Hindlimb muscle (tissue), 1 donor: ENCODE results near the gene BTBD9. TPM values are rescaled to one million over a fixed set of nuclear protein-coding genes. Genes with fewer than 3 reads are reported as not detected.
A peak's percentile ranks its signal among the peaks of the same experiment; 100 is the strongest.

Source experiments
- DNase-seq: peaks from one replicate; pipeline ENCODE4 v3.0.0-alpha.2; 2013
- polyA plus RNA-seq: library from polyadenylated mRNA; unstranded; fragments of 120-200 nt; gene quantifications from one replicate; pipeline ENCODE4 v1.2.1, GENCODE V29; 2013; ENCODE audit not compliant: insufficient read length

The BTBD9 gene
- polyA plus RNA-seq, 1 donor = 8.1 TPM

GRCh38 chr6:38423746-38424145 is 216.0 kb downstream of the BTBD9 start:
- DNase-seq = no peak

- DNase-seq = no peak
These were observed 219.5 kb downstream of the BTBD9 start for GRCh38 chr6:38420207-38420606.

GRCh38 chr6:38417521-38417920 is 222.2 kb downstream of the BTBD9 start:
- no peak for DNase-seq

DNA sequence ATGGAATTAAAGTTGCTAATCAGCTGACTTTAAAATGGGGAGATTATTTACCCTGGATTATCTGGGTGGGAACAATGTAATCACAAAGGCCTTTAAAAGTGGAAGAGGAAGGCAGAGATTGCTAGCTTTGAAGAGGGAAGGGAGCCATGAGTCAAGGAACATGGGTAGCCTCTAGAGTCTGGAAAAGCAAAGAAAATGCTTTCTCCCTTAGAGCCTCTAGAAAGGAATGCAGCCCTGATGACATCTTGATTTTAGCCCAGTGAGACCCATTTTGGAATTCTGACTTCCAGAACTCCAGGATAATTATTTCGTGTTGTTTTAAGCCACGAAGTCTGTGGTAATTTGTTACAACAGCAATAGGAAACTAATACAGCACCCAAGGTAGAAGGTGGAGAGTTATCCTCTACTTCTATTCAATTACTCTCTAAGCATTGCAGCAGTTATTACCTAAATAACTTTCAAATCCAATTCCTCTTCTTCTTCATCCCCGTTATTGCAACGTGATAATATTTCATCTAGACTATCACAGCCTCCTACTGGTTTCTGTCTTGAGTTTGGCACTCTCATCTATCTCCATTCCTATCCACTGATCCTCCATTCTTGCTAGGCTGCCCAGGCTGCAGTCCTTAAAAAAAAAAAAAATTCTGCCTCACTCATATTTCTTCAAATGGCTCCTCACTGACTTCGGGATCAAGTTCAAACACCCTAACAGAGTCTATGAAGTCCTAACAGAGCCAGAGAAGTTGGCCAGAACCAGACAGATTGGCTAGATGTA is 224.3 kb downstream of the BTBD9 start:
- DNase-seq = no peak

- DNase-seq = no peak
These were observed 226.5 kb downstream of the BTBD9 start for GRCh38 chr6:38413102-38413800.

DNA sequence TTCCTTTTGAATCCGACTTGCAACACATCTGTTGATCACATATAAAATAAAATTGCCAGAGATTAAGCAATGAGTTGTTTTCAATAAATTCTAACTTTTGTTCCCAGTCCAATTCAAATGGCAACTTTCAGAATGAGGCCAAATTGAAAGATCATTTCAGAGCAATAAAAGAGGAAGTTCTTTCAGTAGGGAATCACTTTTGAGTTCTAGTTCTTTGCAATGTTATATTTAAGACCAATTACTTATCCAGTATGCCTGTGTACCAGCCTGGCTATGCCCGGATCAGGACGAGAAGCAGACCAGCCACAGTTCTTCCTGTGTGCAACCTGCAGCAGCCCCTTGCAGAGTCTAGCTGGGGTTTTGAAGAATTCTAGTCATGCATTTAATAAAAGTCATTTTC is 232.5 kb downstream of the BTBD9 start:
- no peak for DNase-seq

- no peak for DNase-seq
These were observed 233.6 kb downstream of the BTBD9 start for GRCh38 chr6:38406096-38406495.

- no peak for DNase-seq
These were observed 234.7 kb downstream of the BTBD9 start for GRCh38 chr6:38404900-38405556.

DNA sequence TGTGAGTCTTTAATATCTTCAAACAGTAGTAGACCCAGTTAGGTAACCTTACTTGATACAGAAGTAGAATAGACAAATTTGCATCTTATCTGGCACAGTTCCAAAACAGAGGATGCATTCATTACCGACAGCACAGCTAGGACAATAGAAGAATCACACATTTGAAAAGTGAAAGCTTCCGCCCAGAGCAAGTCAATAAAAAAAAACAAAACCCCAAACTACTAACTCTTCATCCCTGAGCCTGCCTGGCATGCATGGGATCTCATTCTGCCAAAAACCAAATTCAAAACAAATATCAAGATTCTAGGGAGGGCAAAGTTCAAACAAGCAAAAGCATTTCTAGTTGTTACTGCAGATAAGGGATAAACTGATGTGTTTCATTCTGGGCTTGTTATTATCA is 235.4 kb downstream of the BTBD9 start:
- no peak for DNase-seq

DNA sequence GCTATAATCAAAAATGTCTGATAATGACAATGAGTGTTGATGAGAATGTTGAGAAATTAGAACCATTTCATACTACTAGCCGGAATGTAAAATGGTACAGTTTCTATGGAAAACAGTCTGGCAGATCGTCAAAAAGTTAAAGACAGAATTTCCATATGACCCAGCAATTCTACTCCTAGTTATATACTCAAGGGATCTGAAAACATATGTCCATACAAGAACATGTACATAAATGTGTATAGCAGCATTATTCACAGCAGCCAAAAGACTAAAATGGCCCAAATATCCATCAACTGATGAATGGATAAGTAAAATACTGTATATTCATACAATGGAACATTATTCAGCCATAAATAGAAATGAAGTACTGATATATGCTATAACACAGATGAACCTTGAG is 236.2 kb downstream of the BTBD9 start:
- DNase-seq = no peak

DNA sequence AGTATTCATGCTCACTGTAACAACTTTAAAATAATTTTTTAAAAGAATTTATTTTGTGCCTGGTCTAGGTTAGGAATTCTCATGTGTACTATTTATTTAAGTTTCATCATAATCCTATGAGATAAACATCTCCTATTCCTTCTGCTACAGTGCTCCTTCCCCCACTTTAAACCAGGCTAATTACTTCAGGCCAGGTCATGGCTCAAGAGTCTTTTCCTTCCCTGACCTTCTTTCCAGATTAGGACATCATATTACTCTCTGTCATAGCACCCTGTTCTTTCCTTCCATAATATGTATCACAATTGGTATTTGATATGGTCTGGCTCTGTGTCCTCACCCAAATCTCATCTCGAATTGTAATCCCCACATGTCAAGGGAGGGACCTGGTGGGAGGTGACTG is 239.0 kb downstream of the BTBD9 start:
- no peak for DNase-seq

DNA sequence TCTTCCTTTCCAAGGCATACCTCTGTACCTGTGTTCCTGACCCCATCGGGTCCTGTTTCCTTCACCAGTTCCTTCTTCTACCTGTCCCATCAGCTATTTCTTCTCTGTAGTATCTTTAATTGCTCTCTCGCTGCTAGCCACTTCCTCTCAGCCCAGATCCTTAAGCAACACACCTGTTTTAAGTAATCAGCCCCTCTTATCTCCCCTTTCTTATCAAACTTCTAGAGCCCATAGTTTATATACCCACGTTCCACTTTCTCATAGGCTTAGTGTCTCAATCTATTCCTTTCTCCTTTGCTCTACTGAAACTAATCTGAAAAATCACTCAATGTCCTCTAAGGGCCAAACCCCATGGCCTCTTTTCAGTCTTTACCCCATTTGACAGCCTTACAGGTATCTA is 239.6 kb downstream of the BTBD9 start:
- DNase-seq = no peak

DNA sequence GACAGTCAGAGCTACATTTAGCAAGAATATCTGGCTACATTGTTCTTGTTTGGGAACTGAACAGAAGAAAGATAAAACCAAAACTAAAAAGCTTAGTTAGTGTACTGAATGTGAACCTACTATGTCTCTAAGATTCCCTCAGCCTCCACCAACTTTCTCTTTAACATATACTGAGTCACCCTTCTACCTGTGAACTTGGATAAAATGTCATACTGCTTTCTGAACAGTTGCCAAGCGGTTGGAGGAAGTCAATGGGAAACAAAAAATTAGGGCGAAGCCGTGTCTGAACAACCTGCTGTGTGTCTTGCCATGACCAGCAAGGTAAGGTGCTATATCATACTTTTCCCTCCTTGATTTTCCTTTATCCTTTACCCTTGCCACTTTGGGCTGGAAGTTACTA is 243.5 kb downstream of the BTBD9 start:
- DNase-seq = no peak

DNA sequence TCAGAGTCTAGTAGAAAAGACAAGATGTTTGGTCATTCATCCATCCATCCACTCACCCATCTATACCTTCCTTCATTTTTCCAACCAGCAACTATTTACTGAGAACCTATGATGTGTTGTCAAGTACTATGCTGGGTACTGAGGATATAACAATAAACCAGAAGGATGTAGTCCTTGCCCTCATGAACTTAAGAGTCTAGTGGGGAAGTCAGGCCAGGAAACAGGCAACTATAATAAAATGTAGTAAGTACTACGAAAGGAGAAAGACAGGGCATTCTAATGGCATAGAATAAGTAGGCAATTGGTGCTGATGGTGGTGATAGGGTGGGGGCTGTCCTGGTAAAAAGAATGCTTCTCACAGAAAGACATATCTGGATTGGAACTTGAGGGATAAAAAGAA is 245.7 kb downstream of the BTBD9 start:
- no peak for DNase-seq

DNA sequence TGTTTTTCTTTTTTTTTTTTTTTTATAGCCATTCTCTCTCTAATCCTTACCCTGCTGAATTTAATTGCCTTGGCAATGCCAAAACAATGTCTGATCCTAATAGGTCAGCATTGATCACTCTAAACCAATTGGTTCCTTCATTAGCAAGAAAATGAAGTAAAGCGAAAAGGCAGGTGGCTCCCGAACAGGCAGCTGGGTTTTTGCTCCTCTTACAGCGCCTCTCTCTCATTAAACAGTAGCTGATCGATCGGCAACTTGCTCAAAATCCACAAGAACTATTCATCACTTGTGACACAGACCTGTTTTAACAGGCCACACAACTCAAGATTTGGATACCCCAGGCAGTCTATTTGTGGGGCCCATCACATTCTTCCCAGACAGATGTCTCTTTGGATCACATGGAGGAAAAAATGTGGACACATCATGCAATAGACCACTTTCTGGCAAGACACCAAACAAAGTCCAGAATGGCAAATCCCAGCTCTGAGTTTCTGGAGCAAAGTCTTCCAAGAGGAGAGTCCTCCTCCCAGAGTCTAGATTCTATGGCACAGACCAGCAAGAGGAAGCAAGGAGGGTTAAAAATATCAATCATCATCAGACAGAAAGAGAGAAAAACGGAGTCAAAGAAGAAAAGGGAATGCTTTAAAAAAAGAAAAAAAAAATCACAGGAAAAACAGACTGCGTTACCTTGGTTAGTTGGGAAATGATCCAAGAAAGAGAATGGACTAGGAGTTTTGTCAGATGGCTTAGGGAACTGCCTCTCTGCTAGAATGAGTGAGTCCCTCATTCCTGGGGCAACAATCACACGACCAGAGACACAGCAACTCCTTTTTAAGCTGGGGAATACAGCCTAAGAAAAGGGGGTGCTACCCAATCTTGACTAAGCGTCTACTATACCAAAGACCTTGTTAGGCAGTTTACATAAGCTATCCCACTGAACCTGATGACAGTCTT is 247.8 kb downstream of the BTBD9 start:
- no peak for DNase-seq

DNA sequence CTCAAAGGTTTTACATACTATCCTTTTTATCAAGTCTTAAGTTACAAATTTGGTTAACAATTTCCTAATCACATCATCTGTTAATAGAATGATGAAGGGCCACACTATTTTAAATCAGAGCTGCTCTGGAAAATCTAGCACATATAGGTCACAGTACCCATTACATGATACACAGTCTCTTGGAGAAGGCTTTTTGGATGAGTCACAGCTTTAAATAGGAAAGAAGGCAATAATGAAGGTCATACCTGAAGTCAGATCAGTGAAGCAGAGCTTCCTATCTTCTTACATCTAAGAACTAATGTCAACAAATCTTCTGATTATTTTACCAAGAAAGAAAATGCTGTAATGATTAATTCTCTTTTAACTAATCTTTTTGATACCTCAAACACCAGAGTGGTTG is 248.5 kb downstream of the BTBD9 start:
- DNase-seq = no peak

GRCh38 chr6:38389875-38390274 is 249.9 kb downstream of the BTBD9 start:
- DNase-seq = no peak

DNA sequence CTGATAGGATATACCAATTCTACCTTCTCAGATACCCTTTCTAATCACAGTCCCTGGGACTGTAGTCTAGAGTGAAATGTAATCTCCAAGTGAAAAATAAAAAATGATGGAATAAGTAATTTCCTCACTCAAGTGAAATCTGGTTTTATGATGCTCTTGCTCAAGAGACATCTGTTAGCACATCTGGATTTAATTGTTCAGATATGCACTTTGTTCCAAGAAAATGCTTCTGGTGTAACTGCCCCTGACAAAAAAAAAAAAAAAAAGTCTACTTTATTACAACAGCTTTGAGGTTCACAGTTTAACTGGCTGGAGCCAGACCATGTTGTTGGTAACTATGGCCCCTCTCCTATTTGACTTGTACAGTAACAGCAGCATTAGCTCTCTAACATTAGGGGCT is 251.8 kb downstream of the BTBD9 start:
- DNase-seq = peak; percentile 65

DNA sequence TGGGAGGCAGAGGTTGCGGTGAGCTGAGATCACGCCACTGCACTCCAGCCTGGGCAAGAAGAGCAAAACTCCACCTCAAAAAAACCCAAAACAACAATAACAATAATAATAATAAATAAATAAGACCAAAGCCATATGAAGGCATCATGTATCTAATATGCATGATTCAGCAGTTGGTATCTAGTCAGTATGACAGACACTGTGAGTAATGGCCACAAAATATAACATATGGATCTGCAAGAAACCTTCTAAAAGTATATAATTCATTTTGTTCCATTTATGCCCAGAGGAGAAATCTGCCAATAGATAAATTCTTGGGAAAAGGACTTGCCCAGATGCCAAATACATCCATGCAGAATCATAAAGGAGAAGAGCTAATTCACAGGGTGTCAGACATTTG is 252.3 kb downstream of the BTBD9 start:
- no peak for DNase-seq

- no peak for DNase-seq
These were observed 260.9 kb downstream of the BTBD9 start for GRCh38 chr6:38378801-38379200.

DNA sequence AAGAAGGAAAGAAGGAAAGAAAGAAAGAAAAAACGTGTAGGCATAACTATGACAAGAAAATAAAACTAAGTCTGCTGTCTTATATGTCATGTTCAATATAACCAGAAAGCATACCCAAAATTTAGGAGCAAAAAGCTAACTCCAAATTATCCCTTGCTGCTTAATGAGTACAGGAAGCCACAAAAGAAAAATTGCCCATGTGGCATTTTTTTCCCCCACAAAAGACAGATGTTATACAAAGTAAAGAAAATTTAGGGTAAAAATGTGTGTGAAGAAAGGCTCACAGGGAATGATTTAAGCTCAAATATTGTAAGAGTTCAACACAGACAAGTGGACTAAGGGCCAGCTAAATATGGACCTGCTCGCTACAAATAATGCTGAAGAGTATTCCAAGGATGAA is 263.8 kb downstream of the BTBD9 start:
- no peak for DNase-seq

DNA sequence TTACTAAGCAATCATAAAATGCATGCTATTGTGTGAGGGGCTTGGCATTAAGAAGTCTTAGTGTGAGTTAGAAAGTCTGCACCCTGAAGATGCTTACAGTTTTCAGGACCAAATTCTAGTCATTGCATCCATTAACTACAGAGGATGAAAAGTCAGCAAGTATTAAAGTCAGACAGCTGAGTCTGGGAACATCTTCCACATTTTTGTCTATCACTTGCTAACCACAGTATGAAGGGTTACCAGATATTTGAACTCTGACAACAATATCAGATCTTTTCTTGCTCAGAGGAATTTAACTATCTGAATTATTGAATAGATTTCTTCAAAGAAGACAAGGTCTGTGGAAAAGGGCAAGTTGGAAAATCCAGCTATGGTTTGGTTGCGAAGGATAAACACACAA is 264.4 kb downstream of the BTBD9 start:
- DNase-seq = no peak

DNA sequence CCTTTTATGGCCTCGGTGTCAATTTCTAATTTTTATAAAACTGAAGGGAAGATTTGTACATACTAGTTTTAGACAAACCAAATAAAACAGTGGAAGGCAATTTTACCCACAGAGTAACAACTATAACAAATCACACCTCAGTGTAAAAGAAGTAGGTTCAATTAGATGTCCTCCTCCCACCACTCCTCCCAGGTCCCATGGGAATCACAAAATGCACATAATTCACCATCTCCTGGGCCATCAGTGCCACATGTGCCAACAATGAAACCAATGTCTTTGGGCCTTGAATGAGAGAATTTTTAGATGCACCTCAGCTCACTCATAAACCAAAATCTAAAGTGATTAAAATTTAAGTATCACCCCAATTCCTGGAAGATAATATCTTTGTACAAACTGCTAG is 267.8 kb downstream of the BTBD9 start:
- DNase-seq = no peak
